SIG-M5 (cell line): ENCODE data around the gene PLEKHG1.

ENCODE experiments used
- DNase-seq: peaks from one replicate; lab custom pipeline; 2025; lab: John Stamatoyannopoulos, UW

Gene PLEKHG1

DNA sequence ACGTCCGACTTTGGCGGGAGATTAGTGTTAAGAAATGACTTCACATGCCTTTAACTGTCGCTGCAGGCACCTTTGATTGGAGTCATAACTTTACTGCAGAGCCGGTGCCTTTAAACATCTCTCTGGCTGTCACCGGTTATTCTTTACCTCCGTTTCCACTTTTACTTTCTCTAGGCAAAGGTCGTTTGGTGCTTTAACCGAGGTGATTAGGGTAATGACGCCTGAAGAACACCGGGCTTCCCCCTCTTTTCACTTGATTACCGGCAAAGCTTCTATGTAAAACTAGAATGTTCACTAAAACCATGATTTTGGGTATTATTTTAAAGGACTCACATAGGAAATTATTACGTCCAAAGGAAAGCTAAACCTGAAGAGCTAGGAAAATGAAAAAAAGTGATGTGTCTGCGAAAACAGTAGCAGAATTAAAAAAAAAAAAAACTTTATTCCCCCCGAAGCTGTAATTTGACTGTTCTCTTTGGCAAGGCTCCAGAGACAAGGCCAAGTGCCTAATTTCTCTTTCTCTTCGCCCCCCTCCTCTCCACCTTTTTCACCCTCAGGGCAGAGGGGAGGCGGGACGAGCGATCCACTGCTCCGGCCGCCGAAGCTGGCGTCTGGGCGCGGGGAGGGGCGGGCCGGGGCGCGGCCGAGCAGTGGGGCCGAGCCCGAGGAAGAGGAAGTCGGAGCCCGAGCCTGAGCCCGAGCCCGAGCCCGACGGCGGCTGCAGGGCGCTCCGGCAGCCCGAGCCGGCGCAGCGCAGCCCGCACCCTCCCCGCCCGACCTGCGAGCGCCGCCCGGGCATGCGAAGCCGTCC lies at the start of gene PLEKHG1:
TSS of gene PLEKHG1 (plus strand) at position 687 of the 811 bp plus-strand sequence. CDS start 133,797 bp downstream, outside the sequence.
- DNase-seq = no peak

DNA sequence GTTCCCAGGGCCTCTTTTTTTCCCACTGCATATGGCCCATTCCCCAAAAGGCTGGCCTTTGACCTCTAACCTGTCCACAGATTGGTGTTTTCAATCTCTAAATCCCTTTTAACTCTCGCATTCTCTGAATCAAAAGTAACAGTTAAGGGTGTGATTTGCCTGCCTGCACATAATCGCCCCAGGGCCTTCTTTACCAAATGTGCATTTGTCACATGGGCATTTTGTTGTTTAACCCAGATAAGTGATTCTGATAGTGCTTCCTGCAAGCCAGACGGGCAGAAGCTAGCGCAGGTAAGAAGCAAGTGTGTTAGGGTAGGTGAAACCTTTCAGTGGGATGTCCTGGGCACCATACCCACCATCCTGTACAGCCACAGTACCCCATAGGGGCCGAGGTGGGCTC lies 49.4 kb upstream of the PLEKHG1 start:
- no peak for DNase-seq

DNA sequence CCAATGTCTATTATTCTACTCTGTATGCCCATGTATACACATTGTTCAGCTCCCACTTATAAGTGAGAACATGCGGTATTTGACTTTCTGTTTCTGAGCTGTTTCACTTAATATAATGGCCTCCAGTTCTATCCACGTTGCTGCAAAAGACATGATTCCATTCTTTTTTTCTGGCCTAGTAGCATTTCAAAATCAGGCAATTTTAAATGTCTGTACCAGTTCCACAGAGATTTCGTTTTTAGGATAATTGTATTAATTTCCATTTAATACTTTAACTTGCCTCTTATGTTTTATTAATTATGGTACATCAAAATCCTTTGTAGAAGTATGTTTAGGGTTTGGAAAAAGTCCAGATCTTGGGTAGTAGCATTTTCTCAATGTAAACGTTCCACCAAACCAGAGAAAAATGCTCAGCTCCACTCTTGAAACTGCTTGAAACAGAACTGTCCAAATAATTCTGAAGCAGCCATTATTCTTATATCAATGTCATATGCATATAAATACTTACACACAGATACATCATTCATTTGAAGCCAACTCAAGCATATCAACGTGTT lies 42.6 kb upstream of the PLEKHG1 start:
- DNase-seq = no peak

DNA sequence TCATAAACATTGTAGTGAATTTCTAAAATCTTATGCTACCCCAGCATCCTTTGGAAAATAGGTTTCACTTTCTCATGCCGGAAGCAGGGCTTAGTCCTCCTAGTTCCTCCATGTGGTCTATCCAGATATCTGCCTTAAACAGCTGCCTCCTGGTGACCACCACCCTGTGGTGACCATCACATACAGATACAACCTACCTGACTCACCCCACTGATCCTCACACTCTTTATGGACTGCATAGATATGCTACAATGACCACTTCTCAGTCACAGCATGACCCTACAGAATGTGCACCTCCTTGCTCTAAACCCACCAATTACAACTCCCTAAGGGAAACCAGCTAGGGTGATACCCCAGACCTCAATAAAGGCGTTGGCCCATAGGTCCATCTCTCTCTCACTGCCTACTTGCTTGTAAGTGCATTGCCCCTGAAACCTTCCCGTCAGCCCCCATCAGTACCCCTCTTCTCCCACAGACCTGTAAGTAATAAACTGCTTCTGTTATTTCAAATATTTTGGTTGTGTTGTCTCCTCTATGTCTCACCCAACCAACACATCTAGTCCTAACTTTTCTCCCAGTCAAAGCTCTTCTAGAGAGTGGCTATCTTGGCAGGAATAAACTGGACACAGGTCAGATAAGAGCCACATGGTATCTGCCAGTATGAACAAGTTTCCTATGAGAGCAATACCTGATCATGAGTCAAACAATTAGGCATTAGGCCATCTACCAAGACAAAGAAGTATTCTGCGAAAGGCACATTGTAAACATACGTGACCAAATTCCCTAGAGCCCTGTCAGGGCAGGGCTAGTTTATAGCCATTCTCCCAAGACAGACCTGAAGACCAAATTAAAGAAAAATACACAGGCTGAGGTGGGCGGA lies 39.4 kb upstream of the PLEKHG1 start:
- DNase-seq = no peak

DNA sequence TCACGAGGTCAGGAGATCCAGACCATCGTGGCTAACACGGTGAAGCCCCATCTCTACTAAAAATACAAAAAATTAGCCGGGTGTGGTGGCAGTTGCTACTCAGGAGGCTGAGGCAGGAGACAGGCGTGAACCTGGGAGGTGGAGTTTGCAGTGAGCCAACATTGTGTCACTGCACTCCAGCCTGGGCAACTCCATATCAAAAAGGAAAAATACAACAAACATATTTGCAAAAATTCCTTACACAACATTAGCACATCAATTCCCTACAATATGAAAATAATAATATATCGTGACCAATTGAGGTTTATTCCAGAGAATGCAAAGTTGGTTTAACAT lies 38.8 kb upstream of the PLEKHG1 start:
- DNase-seq = no peak

DNA sequence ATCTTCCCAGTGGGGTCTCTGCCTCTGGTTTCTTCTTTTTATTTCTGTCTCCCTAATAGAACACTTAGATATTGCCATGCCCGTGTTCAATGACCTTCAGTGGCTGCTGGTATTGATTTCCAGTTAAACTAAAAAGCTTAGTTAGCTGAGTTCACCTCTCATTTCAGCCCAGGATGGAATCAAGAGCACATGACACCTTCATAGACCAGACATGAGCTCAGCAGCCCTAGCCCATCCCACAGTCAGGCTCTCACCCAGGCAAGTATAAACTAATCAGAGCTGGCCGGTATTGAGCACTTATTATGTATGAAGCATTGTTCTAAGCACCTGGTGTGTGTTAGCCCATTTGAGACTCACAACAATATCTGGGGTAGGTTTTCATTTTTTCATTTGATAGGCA lies 33.7 kb upstream of the PLEKHG1 start:
- DNase-seq = no peak

DNA sequence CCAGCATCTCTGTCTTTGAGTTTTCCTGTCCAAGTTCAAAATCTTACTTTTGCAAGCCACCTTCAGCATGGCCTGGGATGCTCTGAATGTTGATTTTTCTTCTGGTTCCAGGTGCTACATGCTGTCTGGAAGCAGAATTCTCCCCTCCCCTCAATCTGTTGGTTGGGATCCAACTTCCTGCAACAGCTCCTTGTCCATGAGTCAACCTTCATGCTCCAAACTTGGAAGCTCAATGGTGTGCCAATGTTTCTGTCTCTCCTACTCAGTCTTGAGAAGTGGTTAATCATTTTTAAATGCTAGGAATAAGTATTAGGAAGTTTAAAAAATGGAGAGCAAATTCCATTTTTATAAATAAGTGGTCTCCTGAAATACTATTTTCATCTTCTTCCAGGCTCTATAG lies 33.2 kb upstream of the PLEKHG1 start:
- no peak for DNase-seq

DNA sequence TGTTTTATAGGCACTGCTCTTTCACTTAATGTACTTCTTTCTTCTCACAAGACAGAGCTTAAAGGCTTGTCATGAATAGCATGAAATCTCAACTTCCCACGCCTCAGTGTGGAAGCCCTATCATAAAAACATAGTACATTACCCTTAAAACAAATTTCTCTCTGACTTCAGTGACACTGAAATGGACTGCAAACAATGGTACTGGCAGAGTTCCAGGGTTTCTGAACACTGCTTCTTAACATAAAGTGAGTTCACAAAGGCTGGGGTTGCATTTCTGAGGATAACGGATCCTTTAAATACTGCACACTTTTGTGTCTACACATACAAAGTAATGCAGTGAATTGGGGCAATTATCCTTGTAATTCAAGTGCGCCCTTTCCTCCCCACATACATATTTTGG lies 32.3 kb upstream of the PLEKHG1 start:
- no peak for DNase-seq

DNA sequence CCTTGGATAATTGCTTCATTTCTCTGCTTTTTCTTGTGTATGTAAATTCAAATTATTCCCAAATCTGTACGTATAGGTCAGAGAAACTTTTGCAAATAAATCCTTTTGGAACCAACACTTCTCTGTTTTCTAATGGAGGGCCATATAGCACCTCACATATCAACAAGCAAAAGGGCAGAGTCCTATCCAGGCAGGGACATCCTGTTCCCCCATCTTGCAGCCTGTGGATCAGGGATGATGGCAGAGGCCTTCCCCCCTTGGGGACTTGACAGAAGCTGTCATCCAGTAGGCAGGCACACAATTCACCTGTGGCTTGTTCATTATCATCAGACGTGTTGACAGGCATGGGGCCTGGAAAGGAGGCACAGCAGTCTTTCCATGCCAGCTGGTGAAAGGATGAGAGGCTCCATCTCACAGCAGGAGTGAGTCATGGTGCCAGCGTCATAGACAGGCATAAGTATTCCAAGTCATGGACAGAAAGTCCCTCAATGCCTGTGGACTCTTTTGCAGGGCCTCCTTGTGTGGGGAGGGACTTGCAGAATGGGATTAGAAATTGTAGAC lies 31.8 kb upstream of the PLEKHG1 start:
- DNase-seq = no peak

DNA sequence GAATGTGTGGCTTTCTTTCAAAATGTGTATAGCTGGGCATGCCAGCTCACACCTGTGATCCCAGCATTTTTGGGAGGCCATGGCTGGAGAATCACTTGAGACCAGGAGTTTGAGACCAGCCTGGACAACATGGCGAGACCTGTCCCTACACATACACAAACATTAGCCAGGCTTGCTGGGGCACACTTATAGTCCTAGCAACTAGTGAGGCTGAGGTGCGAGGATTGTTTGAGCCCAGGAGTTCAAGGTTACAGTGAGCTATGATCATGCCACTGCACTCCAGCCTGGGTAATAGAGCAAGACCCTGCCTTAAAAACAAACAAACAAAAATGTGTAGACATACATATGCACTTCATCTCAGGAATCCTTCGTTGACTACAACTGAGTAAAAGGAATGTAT lies 31.1 kb upstream of the PLEKHG1 start:
- no peak for DNase-seq

DNA sequence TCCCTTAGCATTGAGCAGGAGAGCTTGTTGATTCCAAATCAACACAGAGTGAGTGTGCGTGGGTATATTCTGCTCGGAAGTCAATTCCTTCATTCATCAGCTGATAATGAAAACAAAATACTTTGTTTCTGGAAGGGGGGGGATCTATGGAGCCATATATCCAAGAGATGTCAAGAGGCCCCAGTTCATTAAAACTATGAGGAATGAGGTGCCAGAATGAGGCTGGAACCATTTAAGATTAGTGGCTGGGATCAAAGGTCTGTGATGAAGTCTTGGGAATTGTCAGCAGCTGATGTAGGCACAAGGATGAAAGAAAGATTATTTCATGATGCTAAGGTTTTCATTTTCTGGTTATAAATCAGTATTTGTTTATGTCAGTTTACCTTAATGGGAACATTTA lies 30.5 kb upstream of the PLEKHG1 start:
- no peak for DNase-seq

DNA sequence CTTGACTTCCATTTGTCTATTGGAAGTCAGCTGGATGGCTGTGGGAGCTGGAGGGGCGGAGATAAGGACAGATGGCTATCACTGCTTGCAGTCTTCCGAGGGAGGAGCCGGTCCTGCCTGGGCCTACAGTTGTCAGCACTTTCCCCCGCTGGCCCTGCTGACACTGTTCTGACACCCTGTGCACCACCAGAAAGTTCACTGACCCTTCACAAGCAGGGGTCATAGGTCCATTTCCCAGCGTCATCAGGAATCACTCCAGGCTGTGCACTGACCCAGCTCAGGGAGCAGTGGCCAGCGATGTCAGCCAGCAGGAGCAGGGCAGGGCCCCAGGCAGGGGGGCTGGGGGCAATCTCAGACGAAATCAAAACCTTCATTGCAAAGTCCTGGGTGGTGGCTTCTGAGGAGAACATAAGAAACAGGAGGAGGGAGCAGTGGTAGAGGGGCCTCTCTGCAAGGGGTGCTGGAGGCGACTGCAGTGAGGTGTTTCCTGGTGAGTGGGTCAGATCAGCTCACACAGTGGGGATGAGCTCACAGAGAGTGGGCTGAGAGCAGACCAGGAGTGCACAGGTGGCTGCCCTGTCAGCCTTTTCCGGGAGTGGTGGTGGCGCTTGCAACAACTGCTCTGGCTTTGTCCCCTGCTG lies 26.5 kb upstream of the PLEKHG1 start:
- no peak for DNase-seq

DNA sequence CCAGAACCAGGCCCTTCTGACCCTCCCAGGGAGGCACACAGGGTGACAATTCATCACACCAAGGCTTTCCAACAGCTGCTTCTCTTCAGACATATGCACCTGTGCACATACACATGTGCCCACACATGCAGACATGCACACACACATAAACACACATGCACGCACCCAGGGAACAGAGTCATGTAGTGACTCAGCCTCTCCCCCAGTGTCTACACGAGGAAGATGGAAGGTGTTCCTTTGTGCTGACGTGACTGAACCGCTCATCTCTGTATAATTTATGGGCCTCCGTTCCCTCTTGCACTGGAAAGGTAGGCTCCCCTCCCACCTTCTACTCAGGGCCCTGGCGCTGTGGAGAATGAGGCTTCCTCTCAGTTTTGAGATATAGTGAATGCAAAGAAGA lies 23.8 kb upstream of the PLEKHG1 start:
- no peak for DNase-seq

DNA sequence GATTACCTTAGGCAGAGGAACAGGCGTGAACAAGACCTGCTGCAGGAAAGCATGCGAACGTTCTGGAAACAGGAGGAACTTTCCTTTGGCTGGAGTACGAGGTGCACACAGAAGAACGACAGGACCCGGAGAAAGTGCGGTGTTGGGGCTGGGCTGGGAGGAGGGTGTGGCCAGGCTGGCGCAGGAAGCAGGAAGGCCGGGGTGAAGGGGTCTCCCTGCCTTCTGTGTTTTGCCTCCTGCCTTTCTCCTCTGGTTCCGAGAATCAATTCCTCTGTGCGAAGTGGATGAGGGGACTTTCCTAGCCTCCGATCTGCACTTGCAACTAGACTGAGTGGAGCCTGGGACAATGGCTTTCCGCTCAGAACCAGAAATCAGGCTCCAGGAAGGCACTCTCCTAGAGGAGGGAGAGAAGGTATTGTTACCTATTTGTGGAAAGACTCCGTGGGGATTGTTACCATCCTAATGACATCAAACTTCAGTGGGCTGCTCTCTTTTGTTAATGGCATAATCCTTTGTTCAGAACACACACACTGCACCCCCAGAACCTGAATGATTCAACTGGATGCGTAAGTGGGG lies 22.9 kb upstream of the PLEKHG1 start:
- DNase-seq = no peak

DNA sequence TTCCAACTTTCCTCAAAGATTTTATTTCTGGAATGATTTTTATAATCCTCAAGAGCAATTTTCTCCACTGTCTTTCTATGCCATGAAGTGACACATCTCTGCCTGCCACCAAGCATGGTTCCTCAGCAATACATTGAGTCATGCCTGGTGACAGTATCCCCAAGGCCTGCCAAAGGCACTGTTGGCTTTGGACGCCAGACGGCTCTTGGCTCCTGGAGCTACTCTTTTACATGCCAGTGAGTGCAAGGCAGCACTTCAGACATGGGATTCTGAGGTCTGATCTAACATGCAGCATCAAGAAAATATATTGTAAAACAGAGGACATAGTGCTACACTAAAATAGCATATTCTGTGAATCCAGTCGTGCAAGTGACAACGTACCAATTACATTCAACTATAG lies 20.1 kb upstream of the PLEKHG1 start:
- DNase-seq = no peak

DNA sequence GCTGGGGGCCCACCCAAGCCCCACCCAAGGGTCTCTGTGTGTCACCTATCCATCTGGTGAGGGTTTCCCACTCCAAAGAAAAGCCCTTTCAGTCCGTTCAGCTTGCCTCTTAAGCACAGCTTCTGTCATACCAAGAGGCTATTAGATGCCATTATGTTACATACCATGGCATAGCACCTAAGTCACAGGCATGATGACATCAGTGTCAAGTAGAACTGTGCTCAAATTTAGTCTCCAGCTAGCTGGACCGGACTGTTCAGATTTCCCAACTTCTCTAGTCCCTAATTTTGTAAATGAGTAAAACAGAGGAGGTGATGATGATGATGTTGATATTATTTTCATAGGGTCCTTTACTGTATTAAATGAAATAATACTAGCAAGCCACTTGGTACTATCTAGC lies 19.2 kb upstream of the PLEKHG1 start:
- no peak for DNase-seq

DNA sequence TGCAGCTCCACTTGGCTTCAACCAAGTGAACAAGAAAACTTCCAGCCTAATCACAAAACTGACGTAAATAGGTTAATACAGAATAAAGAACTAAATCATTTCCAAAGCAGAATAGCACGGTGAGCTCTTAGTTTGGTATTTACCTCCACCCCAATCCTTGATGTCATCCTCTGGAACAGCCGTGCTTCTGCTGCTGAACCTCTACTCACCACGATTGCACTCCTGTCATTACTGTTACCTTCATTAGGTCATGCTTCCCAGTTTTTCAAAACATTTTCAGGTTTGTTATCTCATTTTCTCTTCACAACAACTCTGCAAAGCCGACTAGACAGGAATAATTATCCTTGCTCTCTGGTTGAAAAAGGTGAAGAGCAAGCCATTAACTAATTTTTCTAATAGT lies 15.6 kb upstream of the PLEKHG1 start:
- DNase-seq = no peak

DNA sequence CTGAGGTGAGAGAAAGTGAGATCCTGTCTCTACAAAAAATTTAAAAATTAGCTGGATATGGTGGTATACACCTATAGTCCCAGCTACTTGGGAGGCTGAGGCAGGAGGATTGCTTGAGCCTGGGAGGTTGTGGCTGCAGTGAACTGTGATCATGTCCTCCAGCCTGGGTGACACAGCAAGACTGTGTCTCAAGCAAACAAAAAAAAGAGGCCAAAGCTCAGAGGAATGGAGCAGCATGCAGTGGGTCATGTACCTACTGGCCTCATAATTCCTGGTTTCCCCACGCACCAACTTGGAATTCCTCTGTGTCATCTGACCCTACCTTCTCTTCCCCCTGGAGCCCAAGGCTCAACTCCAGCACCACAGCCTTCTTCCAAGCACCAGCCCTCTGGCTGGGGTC lies 15.1 kb upstream of the PLEKHG1 start:
- DNase-seq = no peak

DNA sequence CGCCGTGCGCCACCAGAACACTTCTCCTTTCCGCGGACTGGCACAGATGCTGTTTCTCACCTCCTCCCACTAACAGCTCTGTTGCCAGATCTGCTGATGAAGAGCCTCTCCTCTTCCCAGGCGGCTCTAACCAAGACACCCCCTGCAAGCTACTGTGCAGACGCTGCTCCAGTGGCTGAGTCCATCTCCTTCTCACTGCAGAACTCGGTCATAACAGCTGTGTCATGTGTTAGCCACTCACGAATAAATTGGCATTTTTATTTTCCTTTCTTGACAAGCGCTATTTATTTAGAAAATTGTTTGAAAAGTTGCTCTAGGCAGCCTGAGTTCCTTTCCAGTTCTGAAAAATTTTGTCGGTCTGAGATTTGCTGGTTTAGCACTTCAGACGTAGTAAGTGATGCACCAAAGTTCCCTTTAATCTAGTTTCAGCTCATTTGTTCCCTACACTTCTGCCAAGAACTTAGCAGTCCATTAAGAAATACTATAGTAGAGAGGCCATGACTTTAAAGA lies 12.8 kb upstream of the PLEKHG1 start:
- no peak for DNase-seq

DNA sequence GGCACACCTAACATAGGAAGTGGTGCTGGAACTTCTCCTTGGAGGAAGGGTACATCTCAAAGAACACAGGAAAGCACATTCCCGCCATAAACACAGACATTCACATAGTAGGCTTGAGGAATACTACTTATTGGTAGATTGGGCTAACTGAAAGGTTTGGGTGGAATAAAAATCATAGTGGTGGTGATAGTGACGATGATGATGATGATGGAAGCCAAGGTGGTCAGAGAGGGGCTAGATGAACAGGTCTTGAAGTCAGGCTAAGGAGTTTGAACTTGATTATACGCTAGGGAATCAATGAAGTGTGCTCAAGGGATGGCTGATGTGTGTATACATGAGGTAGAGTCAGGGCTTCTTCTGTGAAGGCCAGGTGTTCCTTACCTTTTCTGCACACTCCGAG lies 12.0 kb upstream of the PLEKHG1 start:
- DNase-seq = no peak

DNA sequence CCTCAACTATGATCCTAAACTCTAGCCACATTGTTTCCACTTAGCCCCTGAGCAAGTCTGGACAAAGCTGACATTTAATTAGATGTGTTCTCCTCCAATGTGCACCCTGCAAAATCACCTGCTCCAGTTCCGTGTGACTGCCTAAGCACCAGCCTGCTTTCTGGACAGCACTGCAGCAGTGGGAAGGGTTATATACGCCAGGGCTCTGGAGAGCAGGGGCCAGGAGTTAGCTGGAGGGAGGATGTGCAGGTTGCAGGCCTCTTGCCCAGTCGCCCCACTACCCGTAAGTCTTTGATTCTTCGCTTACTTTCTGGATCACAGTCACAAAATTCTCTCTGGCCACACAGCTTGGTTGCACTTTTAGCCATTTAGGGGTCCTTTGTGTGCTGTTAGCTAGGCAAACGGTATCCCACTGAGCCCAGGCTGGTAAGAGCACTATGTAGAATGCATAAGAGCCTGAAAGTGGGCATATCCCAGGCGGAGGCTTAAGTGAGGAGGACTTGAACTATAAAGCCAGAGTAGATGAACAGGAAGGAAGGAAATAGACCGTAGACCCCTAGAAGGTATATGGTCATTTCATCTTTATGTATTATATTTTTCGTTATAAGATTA lies 10.7 kb upstream of the PLEKHG1 start:
- no peak for DNase-seq
